ENCODE measurements around the gene C1QB.
"Not testable (repeated sequence)": the region's sequence is repeated elsewhere in the genome, so short reads cannot be mapped to it uniquely, and the experiment has no call there.

Gene C1QB

GRCh38 chr1:22662986-22663408 is 10.0 kb downstream of the C1QB start:
- Histone ChIP-seq H3K36me3 (ENCODE audit: insufficient read depth, low read length) (no peaks in the 10 kb centered on the region), H3K9ac (ENCODE audit: insufficient read length) (no peak overlapping the region), H3K27ac (no peak overlapping the region), H3K4me3 (no peak overlapping the region), H3K9me3 (ENCODE audit: low read depth, low read length) (no peaks in the 10 kb centered on the region)
- TF ChIP-seq POLR2AphosphoS5 (IDR thresholded peaks at IDR 0.05; ENCODE audit: borderline replicate concordance, low read depth, low read length) (no peak), EZH2 (IDR thresholded peaks at IDR 0.05) (no peak), FOXP2 (optimal IDR thresholded peaks at IDR 0.05; ENCODE audit: control extremely low read depth, extremely low read length, insufficient read depth) (no peak)
- no peak for DNase-seq (ENCODE audit: low read depth, low spot score)

- no peak overlapping the region for H3K27ac ChIP-seq
- no peak for DNase-seq (ENCODE audit: low read depth, low spot score)
- TF ChIP-seq FOXP2 (optimal IDR thresholded peaks at IDR 0.05; ENCODE audit: control extremely low read depth, extremely low read length, insufficient read depth) (no peak), POLR2AphosphoS5 (IDR thresholded peaks at IDR 0.05; ENCODE audit: borderline replicate concordance, low read depth, low read length) (no peak), EZH2 (IDR thresholded peaks at IDR 0.05) (no peak)
- H3K9me3 ChIP-seq (ENCODE audit: low read depth, low read length): no peaks in the 10 kb centered on the region
- no peak overlapping the region for H3K4me3 ChIP-seq
- H3K9ac ChIP-seq (ENCODE audit: insufficient read length): no peak overlapping the region
- H3K36me3 ChIP-seq (ENCODE audit: insufficient read depth, low read length): no peaks in the 10 kb centered on the region
Observed at GRCh38 chr1:22665752-22666151, 12.7 kb downstream of the C1QB start.

- Histone ChIP-seq H3K4me3 (no peak overlapping the region), H3K9ac (ENCODE audit: insufficient read length) (no peak overlapping the region), H3K27ac (no peak overlapping the region), H3K9me3 (ENCODE audit: low read depth, low read length) (no peaks in the 10 kb centered on the region), H3K36me3 (ENCODE audit: insufficient read depth, low read length) (no peaks in the 10 kb centered on the region)
- DNase-seq (ENCODE audit: low read depth, low spot score): no peak
- no peak for TF ChIP-seq FOXP2 (optimal IDR thresholded peaks at IDR 0.05; ENCODE audit: control extremely low read depth, extremely low read length, insufficient read depth)
- no peak for TF ChIP-seq EZH2 (IDR thresholded peaks at IDR 0.05)
- TF ChIP-seq POLR2AphosphoS5 (IDR thresholded peaks at IDR 0.05; ENCODE audit: borderline replicate concordance, low read depth, low read length): no peak
Observed at GRCh38 chr1:22666412-22666811, 13.4 kb downstream of the C1QB start.

GRCh38 chr1:22668840-22669239 is 15.8 kb downstream of the C1QB start:
- DNase-seq (ENCODE audit: low read depth, low spot score); H3K27ac ChIP-seq; H3K36me3 ChIP-seq (ENCODE audit: insufficient read depth, low read length); H3K4me3 ChIP-seq; H3K9ac ChIP-seq (ENCODE audit: insufficient read length); H3K9me3 ChIP-seq (ENCODE audit: low read depth, low read length): not testable (repeated sequence)

GRCh38 chr1:22670352-22670975 is 17.4 kb downstream of the C1QB start:
- Histone ChIP-seq H3K9ac (ENCODE audit: insufficient read length) (no peak overlapping the region), H3K27ac (no peak overlapping the region), H3K36me3 (ENCODE audit: insufficient read depth, low read length) (no peaks in the 10 kb centered on the region), H3K9me3 (ENCODE audit: low read depth, low read length) (no peaks in the 10 kb centered on the region), H3K4me3 (no peak overlapping the region)
- TF ChIP-seq EZH2 (IDR thresholded peaks at IDR 0.05) (no peak), POLR2AphosphoS5 (IDR thresholded peaks at IDR 0.05; ENCODE audit: borderline replicate concordance, low read depth, low read length) (no peak), FOXP2 (optimal IDR thresholded peaks at IDR 0.05; ENCODE audit: control extremely low read depth, extremely low read length, insufficient read depth) (no peak)
- DNase-seq (ENCODE audit: low read depth, low spot score): no peak

GRCh38 chr1:22671999-22672398 is 19.0 kb downstream of the C1QB start:
- no peak for TF ChIP-seq EZH2 (IDR thresholded peaks at IDR 0.05)
- no peak for TF ChIP-seq FOXP2 (optimal IDR thresholded peaks at IDR 0.05; ENCODE audit: control extremely low read depth, extremely low read length, insufficient read depth)
- TF ChIP-seq POLR2AphosphoS5 (IDR thresholded peaks at IDR 0.05; ENCODE audit: borderline replicate concordance, low read depth, low read length): no peak
- H3K36me3 ChIP-seq (ENCODE audit: insufficient read depth, low read length): no peaks in the 10 kb centered on the region
- DNase-seq (ENCODE audit: low read depth, low spot score): no peak

GRCh38 chr1:22673486-22674409 is 20.7 kb downstream of the C1QB start:
- Histone ChIP-seq H3K9me3 (ENCODE audit: low read depth, low read length) (no peaks in the 10 kb centered on the region), H3K4me3 (no peak overlapping the region), H3K9ac (ENCODE audit: insufficient read length) (no peak overlapping the region), H3K27ac (no peak overlapping the region), H3K36me3 (ENCODE audit: insufficient read depth, low read length) (no peaks in the 10 kb centered on the region)
- peak; percentile 12 for DNase-seq (ENCODE audit: low read depth, low spot score)
- TF ChIP-seq POLR2AphosphoS5 (IDR thresholded peaks at IDR 0.05; ENCODE audit: borderline replicate concordance, low read depth, low read length) (no peak), EZH2 (IDR thresholded peaks at IDR 0.05) (no peak), FOXP2 (optimal IDR thresholded peaks at IDR 0.05; ENCODE audit: control extremely low read depth, extremely low read length, insufficient read depth) (no peak)

More at GRCh38 chr1:22671999-22672398, 19.0 kb downstream of the C1QB start:
- Histone ChIP-seq H3K27ac (no peak overlapping the region), H3K4me3 (no peak overlapping the region), H3K9ac (ENCODE audit: insufficient read length) (no peak overlapping the region), H3K9me3 (ENCODE audit: low read depth, low read length) (no peaks in the 10 kb centered on the region)

GRCh38 chr1:22674410-22674749 is 21.3 kb downstream of the C1QB start:
- Histone ChIP-seq H3K9ac (ENCODE audit: insufficient read length) (no peak overlapping the region), H3K27ac (no peak overlapping the region), H3K36me3 (ENCODE audit: insufficient read depth, low read length) (no peaks in the 10 kb centered on the region), H3K9me3 (ENCODE audit: low read depth, low read length) (no peaks in the 10 kb centered on the region), H3K4me3 (no peak overlapping the region)
- no peak for DNase-seq (ENCODE audit: low read depth, low spot score)
- TF ChIP-seq FOXP2 (optimal IDR thresholded peaks at IDR 0.05; ENCODE audit: control extremely low read depth, extremely low read length, insufficient read depth) (no peak), EZH2 (IDR thresholded peaks at IDR 0.05) (no peak)

GRCh38 chr1:22676151-22676550 is 23.1 kb downstream of the C1QB start:
- H3K9me3 ChIP-seq (ENCODE audit: low read depth, low read length); DNase-seq (ENCODE audit: low read depth, low spot score); H3K36me3 ChIP-seq (ENCODE audit: insufficient read depth, low read length); H3K9ac ChIP-seq (ENCODE audit: insufficient read length); H3K27ac ChIP-seq; H3K4me3 ChIP-seq: not testable (repeated sequence)

Measured in SK-N-MC (cell line).